Activated CD4-positive, alpha-beta T cell treated with anti-CD3 and anti-CD28 coated beads for 36 hours (primary cell): ENCODE data around the gene ARHGEF37. TPM values are rescaled to one million over a fixed set of nuclear protein-coding genes. Genes with fewer than 3 reads are reported as not detected.
"Not testable (repeated sequence)": the region's sequence is repeated elsewhere in the genome, so short reads cannot be mapped to it uniquely, and the experiment has no call there.

Source experiments
- ATAC-seq: fragments of 200-7000 bp; cut with Tn5 transposase; one replicate; pipeline ENCODE4 v1.10.0; 2021; ENCODE audit warnings: mild to moderate bottlenecking, moderate library complexity
- CTCF ChIA-PET: fragments of 350-600 bp; sonication (Branson Sonifier 250); formaldehyde crosslinking; loops from one replicate; lab custom pipeline; 2021; ENCODE audit warnings: antibody characterized with exemption; lab: Charles Lee
- POLR2A ChIA-PET: fragments of 350-600 bp; sonication (Branson Sonifier 250); formaldehyde crosslinking; loops from one replicate; lab custom pipeline; 2021; ENCODE audit warnings: antibody characterized with exemption, inconsistent platforms; lab: Charles Lee
- DNase-seq: peaks from one replicate; pipeline ENCODE4 v3.0.0-alpha.2; 2020
- H3K27ac Mint-ChIP-seq: one replicate; pipeline ENCODE4 v1.8.0; 2021; ENCODE audit warnings: mixed read lengths
- H3K27me3 Mint-ChIP-seq: one replicate; pipeline ENCODE4 v1.8.0; 2021; ENCODE audit warnings: mixed read lengths
- H3K36me3 Mint-ChIP-seq: one replicate; pipeline ENCODE4 v1.8.0; 2021; ENCODE audit warnings: low read depth, mixed read lengths
- H3K4me1 Mint-ChIP-seq: one replicate; pipeline ENCODE4 v1.8.0; 2021; ENCODE audit warnings: mixed read lengths
- H3K4me3 Mint-ChIP-seq: one replicate; pipeline ENCODE4 v1.8.0; 2021; ENCODE audit warnings: mild to moderate bottlenecking, moderate library complexity, mixed read lengths
- H3K9me3 Mint-ChIP-seq: one replicate; pipeline ENCODE4 v1.8.0; 2021; ENCODE audit warnings: low read depth, mixed read lengths
- intact Hi-C, 2 experiments: fragments of 100-400 bp; cut with DNase I in 1 of 2; cut with micrococcal nuclease in 1 of 2; formaldehyde crosslinking; loops; one replicate each; pipeline versions ENCODE4 v1.14.2 to v1.15.1; 2022 to 2024; cut with DNase I, micrococcal nuclease
- total RNA-seq, 2 experiments: library from RNA; stranded (reverse); gene quantifications; one replicate each; pipeline ENCODE4 v1.2.3, GENCODE V29; 2021

The ARHGEF37 gene, protein sequence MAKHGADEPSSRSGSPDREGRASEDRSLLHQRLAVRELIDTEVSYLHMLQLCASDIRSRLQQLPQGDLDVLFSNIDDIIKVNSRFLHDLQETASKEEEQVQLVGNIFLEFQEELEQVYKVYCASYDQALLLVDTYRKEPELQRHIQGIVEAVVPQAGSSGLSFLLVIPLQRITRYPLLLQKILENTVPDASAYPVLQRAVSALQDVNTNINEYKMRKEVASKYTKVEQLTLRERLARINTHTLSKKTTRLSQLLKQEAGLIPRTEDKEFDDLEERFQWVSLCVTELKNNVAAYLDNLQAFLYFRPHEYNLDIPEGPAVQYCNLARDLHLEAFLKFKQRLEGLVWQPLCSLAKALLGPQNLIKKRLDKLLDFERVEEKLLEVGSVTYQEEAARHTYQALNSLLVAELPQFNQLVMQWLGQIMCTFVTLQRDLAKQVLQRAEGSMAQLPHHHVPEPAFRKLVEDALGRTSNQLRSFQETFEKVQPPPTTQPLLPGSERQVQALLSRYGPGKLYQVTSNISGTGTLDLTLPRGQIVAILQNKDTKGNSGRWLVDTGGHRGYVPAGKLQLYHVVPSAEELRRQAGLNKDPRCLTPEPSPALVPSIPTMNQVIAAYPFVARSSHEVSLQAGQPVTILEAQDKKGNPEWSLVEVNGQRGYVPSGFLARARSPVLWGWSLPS
- total RNA-seq = 1 to 10 TPM; 1.7 to 2.1 TPM

DNA sequence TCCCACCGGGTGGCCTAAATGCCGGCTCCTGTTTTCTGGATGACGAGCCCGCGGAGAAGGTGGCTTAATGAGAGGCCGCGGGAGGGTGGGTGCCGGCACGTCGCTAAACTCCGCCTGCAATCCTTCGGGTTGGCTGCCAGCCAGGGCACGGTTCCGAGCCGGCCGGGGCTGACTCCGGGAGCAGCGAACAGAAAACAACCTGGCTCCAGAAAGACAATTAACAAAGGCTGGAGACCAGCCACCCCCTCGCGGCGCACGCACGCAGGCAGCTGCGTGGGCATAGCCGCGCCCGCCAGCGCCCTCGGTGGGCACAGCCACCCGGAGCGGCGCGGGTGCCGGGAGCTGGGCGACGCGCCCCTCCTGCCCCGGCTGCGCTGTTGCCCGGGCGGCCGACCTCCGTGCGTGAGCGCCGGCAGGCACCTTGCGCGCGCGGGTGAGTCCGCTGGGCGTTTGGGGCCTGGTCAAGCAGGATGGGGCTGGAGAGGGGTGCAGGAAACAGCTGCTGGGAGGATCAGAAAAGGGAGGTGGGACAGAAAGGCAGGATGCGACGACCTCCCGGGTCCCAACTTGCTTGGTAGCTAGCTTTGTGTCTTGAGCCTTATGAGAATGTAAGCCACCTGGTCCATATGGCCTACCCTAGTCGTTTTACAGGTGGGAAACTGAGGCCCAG is at the start of gene ARHGEF37:
Gene ARHGEF37 (plus strand): TSS at position 307 of the 670 bp plus-strand sequence. CDS start 16,272 bp downstream, outside the sequence.
- intact Hi-C loops = loop anchor here in 1 of 2 experiments (5.0 kb wide), 1 partner anchor 151 kb away; the partner anchor contains the start of gene PPARGC1B
- peak; percentile 73 for DNase-seq
- Mint-ChIP-seq H3K9me3 (no peaks in the 10 kb centered on the region), H3K36me3 (peaks cover 5% of the 10 kb centered on the region), H3K4me3 (peak within 1 kb of the TSS; percentile 66), H3K27ac (peak within 1 kb of the TSS; percentile 55), H3K27me3 (peaks cover 4% of the 10 kb centered on the region), H3K4me1 (peaks cover 19% of the 10 kb centered on the region)
- ATAC-seq = peak; percentile 76
- CTCF ChIA-PET = interaction anchor here (0.7 to 1.5 kb wide), 3 partner anchors 10 to 57 kb away, joined by 3 to 5 read pairs (median 3); partner anchors contain the start of gene CSNK1A1
- POLR2A ChIA-PET = no interaction called here

DNA sequence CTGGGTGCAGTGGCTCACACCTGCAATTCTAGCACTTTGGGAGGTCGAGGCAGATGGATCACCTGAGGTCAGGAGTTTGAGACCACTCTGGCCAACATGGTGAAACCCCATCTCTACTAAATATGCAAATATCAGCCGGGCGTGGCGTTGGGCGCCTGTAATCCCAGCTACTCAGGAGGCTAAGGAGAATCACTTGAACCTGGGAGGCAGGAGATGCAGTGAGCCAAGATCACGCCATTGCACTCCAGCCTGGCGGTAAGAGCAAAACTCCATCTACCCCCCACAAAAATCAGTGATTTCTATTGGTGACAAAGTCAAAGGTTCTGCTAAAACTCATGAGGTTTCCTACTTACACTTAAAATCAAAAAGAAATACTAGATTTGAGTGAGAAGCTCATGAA is 48.9 kb upstream of the ARHGEF37 start:
- Mint-ChIP-seq H3K9me3 (no peaks in the 10 kb centered on the region), H3K27me3 (no peaks in the 10 kb centered on the region), H3K4me1 (peaks cover 79% of the 10 kb centered on the region), H3K36me3 (peaks cover 50% of the 10 kb centered on the region), H3K27ac (no peak overlapping the region), H3K4me3 (no peak overlapping the region)
- CTCF ChIA-PET = interaction anchor here (0.8 to 1.8 kb wide), 3 partner anchors 13 to 19 kb away, joined by 4 to 5 read pairs (median 4); partner anchors contain the start of gene CSNK1A1
- POLR2A ChIA-PET = no interaction called here
- ATAC-seq (no peak), DNase-seq (no peak)
- intact Hi-C loops = no loop called here

DNA sequence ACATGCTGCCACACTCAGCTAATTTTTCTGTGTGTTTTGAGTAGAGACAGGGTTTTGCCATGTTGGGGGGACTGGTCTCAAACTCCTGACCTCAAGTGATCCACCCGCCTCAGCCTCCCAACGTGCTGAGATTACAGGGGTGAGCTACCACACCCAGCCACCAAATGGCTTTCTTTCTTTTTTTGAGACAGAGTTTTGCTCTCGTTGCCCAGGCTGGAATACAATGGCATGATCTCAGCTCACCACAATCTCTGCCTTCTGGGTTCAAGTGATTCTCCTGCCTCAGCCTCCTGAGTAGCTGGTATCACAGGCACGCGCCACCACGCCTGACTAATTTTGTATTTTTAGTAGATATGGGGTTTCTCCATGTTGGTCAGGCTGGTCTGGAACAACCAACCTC is 45.5 kb upstream of the ARHGEF37 start:
- Mint-ChIP-seq H3K4me1 (peaks cover 66% of the 10 kb centered on the region), H3K27ac (peak overlapping the region; percentile 31), H3K36me3 (peaks cover 66% of the 10 kb centered on the region)
- H3K9me3 Mint-ChIP-seq, DNase-seq, H3K4me3 Mint-ChIP-seq, H3K27me3 Mint-ChIP-seq, ATAC-seq, intact Hi-C loops: not testable (repeated sequence)
- POLR2A ChIA-PET = interaction anchor here (0.7 to 1.9 kb wide), 3 partner anchors 11 to 160 kb away, joined by 3 to 5 read pairs (median 3); partner anchors contain the start of gene CSNK1A1
- CTCF ChIA-PET = interaction anchor here (0.7 to 2.7 kb wide), 4 partner anchors 9 to 32 kb away, joined by 3 to 6 read pairs (median 4); no protein-coding TSS in a partner anchor

DNA sequence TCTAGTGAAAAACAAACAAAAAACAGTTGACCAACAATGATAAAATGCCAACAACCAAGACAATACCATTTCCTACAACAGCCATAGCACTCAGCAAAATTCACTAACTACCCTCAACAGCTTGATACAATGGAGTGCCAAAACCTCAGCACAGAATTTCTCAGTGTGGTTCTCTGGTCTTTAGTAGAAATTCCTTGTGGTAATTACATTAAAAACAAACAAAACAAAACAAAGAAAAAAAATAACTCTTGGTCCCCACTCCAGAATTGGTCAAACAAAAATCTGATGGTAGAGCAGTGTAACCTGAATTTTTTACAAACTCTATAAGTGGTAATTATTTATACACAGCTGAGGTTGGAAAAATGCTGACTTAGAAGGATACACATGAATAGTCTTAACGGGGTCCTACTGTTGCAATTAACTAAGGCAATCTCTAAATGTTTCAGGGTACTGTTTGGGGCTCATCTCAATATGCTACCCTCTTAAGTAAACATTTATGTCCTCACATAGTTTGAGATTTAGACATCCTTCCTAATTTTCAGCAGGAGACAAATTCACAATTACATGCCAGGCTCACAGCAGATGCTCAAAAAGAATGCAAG is 43.8 kb upstream of the ARHGEF37 start:
- no peak for DNase-seq
- H3K4me3 Mint-ChIP-seq = no peak overlapping the region
- POLR2A ChIA-PET = interaction anchor here (0.7 kb wide), 1 partner anchor 12 kb away, joined by 3 read pairs; no protein-coding TSS in a partner anchor
- H3K36me3 Mint-ChIP-seq = peaks cover 69% of the 10 kb centered on the region
- no peaks in the 10 kb centered on the region for H3K9me3 Mint-ChIP-seq
- peaks cover 64% of the 10 kb centered on the region for H3K4me1 Mint-ChIP-seq
- no peaks in the 10 kb centered on the region for H3K27me3 Mint-ChIP-seq
- peak overlapping the region; percentile 65 for H3K27ac Mint-ChIP-seq
- CTCF ChIA-PET = no interaction called here
- no peak for ATAC-seq
- intact Hi-C loops = no loop called here

DNA sequence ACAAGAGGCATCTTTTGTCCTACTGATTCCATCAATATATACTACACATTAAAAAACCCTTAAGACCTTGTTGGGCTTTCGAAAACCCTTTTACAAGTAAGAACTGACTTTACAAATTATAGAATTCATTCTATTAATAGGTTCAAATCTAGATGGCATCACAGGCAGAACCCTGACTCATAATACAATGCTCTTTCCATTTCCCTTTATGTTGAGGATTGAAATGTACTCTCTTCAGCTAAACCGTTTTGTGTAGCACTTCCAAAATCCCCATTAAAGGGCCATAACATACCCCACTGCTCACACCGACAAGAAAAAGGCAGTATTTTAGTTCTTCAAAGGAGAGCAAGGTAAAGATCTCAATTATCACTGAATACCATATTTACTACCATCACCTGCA is 41.2 kb upstream of the ARHGEF37 start:
- Mint-ChIP-seq H3K4me3 (no peak overlapping the region), H3K4me1 (peaks cover 59% of the 10 kb centered on the region), H3K27me3 (no peaks in the 10 kb centered on the region), H3K36me3 (peaks cover 62% of the 10 kb centered on the region), H3K9me3 (no peaks in the 10 kb centered on the region), H3K27ac (peak overlapping the region; percentile 34)
- CTCF ChIA-PET = interaction anchor here (1.3 to 1.9 kb wide), 2 partner anchors 10 kb away, joined by 4 to 6 read pairs; no protein-coding TSS in a partner anchor
- peak; percentile 49 for ATAC-seq
- DNase-seq = no peak
- POLR2A ChIA-PET = interaction anchor here (0.9 kb wide), 1 partner anchor 29 kb away, joined by 3 read pairs; no protein-coding TSS in a partner anchor
- intact Hi-C loops = loop anchor here in 1 of 2 experiments (5.0 kb wide), 1 partner anchor 43 kb away; no protein-coding TSS in a partner anchor

DNA sequence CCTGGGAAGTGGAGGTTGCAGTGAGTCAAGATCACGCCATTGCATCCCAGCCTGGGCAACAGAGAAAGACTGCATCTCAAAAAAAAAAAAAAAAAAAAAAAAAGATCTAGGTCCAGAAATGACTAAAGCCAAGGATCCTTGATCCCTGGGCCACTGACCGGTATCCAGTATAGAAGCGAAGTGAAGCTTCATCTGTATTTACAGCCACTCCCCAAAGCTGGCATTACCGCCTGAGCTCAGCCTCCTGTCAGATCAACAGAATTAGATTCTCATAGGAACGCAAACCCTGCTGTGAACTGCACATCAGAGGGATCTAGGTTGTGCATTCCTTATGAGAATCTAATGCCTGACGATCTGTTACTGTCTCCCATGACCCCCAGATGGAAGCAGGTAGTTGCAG is 39.4 kb upstream of the ARHGEF37 start:
- H3K9me3 Mint-ChIP-seq = no peaks in the 10 kb centered on the region
- H3K27ac Mint-ChIP-seq = no peak overlapping the region
- POLR2A ChIA-PET = no interaction called here
- ATAC-seq (no peak), DNase-seq (no peak)
- intact Hi-C loops = loop anchor here in 1 of 2 experiments (5.0 kb wide), 1 partner anchor 45 kb away; no protein-coding TSS in a partner anchor
- H3K27me3 Mint-ChIP-seq = no peaks in the 10 kb centered on the region
- peaks cover 63% of the 10 kb centered on the region for H3K36me3 Mint-ChIP-seq
- H3K4me1 Mint-ChIP-seq = peaks cover 63% of the 10 kb centered on the region
- CTCF ChIA-PET = interaction anchor here (0.7 to 2.0 kb wide), 4 partner anchors 11 to 107 kb away, joined by 3 to 6 read pairs (median 4); no protein-coding TSS in a partner anchor
- H3K4me3 Mint-ChIP-seq = no peak overlapping the region

DNA sequence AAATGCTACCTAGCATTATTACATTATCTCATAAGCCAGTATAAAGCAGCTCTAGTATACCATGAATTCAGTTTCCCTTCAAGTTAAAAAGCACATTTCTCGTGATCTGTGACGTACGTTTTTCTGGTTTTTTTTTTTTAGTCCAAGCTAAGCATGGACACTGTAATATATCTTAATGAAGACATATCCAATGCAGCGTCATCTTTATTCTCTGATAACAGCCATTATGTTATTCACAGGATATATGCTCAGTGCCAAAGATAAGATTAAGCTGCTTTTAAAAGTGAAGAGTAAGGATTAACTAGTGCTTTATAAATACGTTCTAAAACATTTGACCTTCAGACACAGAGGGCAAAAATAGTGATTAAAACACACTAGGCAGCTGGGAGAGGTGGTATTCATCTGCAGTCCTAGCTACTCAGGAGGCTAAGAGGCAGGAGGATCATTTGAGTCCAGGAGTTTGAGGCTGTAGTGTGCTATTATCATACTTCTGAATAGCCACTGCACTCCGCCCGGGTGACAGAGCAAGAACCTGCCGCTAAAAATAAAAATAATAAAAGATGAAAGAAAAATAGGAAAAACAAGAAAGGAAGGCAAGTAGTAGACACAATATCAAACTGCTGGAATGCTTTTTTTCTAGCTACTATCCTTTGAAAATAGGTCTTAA is 37.8 kb upstream of the ARHGEF37 start:
- ATAC-seq (no peak), DNase-seq (no peak)
- peaks cover 67% of the 10 kb centered on the region for H3K4me1 Mint-ChIP-seq
- H3K27me3 Mint-ChIP-seq = no peaks in the 10 kb centered on the region
- no peaks in the 10 kb centered on the region for H3K9me3 Mint-ChIP-seq
- peaks cover 62% of the 10 kb centered on the region for H3K36me3 Mint-ChIP-seq
- POLR2A ChIA-PET = interaction anchor here (0.5 to 1.0 kb wide), 4 partner anchors 19 to 363 kb away, joined by 4 to 8 read pairs (median 4); no protein-coding TSS in a partner anchor
- no peak overlapping the region for H3K4me3 Mint-ChIP-seq
- CTCF ChIA-PET = interaction anchor here (0.6 to 2.0 kb wide), 11 partner anchors 8 to 176 kb away, joined by 3 to 5 read pairs (median 4); partner anchors contain the start of gene CSNK1A1
- no peak overlapping the region for H3K27ac Mint-ChIP-seq
- intact Hi-C loops = loop anchor here in 1 of 2 experiments (5.0 kb wide), 1 partner anchor 46 kb away; no protein-coding TSS in a partner anchor

DNA sequence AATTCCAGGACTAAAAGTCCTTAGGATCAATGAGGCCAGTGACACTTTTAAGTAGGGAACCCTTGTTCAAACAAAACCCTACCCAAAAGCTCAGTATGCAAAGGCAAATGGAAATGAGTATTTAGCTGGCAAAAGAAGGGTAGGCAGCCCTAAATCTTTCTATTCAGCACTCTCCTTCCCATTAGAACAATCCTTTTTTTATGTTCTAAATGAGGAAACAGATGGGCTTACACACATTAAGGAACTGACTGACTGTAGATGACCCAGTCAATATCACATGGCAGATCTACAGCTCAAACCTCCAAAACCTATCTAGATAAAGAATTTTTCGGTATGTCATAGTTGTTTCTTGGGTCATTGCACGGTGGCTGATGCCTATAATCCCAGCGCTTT is 37.3 kb upstream of the ARHGEF37 start:
- Mint-ChIP-seq H3K4me3 (no peak overlapping the region), H3K9me3 (no peaks in the 10 kb centered on the region), H3K27ac (no peak overlapping the region), H3K4me1 (peaks cover 69% of the 10 kb centered on the region), H3K27me3 (no peaks in the 10 kb centered on the region), H3K36me3 (peaks cover 66% of the 10 kb centered on the region)
- ChIA-PET POLR2A (interaction anchor here (0.5 to 1.0 kb wide), 3 partner anchors 47 to 362 kb away, joined by 4 to 8 read pairs (median 5); no protein-coding TSS in a partner anchor), CTCF (interaction anchor here (0.6 to 2.0 kb wide), 8 partner anchors 17 to 111 kb away, joined by 3 to 5 read pairs (median 4); no protein-coding TSS in a partner anchor)
- intact Hi-C loops = loop anchor here in 1 of 2 experiments (5.0 kb wide), 1 partner anchor 47 kb away; no protein-coding TSS in a partner anchor
- DNase-seq (no peak), ATAC-seq (no peak)

DNA sequence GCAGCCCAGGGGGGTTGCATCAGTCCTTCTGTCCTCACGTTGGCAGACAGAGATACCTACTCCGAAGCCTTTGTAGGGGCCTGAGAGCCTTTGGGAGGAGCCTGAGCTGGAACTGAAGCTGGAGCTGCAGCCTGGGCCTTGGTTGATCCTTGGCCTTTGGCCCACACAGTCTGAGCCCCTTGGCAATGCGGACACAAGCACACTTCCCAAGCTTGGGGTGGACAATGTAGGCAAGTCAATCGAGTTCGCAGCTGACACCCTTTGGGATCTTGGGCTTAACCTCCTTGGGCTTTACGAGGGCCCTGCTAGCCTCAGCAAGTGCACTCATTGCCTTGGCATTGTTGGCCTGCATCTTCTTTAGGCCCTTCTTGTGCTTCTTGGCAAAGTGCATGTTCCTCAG is 36.0 kb upstream of the ARHGEF37 start:
- H3K27ac Mint-ChIP-seq = no peak overlapping the region
- ATAC-seq (no peak), DNase-seq (no peak)
- H3K4me1 Mint-ChIP-seq = peaks cover 64% of the 10 kb centered on the region
- intact Hi-C loops = loop anchor here (5.0 kb wide), 1 partner anchor 33 kb away; no protein-coding TSS in a partner anchor
- ChIA-PET POLR2A (no interaction called here), CTCF (interaction anchor here (0.5 to 1.6 kb wide), 4 partner anchors 9 to 113 kb away, joined by 3 to 4 read pairs (median 3); no protein-coding TSS in a partner anchor)
- H3K4me3 Mint-ChIP-seq = no peak overlapping the region
- no peaks in the 10 kb centered on the region for H3K9me3 Mint-ChIP-seq
- H3K27me3 Mint-ChIP-seq = no peaks in the 10 kb centered on the region
- H3K36me3 Mint-ChIP-seq = peaks cover 71% of the 10 kb centered on the region
